ENCODE data around the gene RAB44.

RAB44 gene

GRCh38 chr6:36692220-36692619 is 5.4 kb upstream of the RAB44 start:
- peaks cover 2% of the 10 kb centered on the region; the same call in 1 of the 2 replicates for H3K27me3 ChIP-seq (ENCODE audit: insufficient read depth, low read length)
- no peak overlapping the region for H3K9ac ChIP-seq (ENCODE audit: low read length)
- H3F3A ChIP-seq (ENCODE audit: insufficient read depth, low read length): no peaks in the 10 kb centered on the region
- TF ChIP-seq CTCF (IDR thresholded peaks at IDR 0.05; ENCODE audit: low read length): no peak
- TF ChIP-seq EZH2 (IDR thresholded peaks at IDR 0.05; ENCODE audit: borderline replicate concordance, low read length): no peak
- H3K4me1 ChIP-seq (ENCODE audit: insufficient read depth, low read length, severe bottlenecking): peaks cover 16% of the 10 kb centered on the region
- H3K9me3 ChIP-seq (ENCODE audit: low read length): 0 out of 2 replicates have a peak, but pooled peaks cover 3% of the 10 kb centered on the region
- H3K9me2 ChIP-seq (ENCODE audit: low read depth, low read length): no peaks in the 10 kb centered on the region
- H3K4me2 ChIP-seq (ENCODE audit: low read length): no peak overlapping the region
- no peaks in the 10 kb centered on the region for H4K20me1 ChIP-seq (ENCODE audit: insufficient read depth, low read length)
- no peak overlapping the region for H3K4me3 ChIP-seq (ENCODE audit: low read depth, low read length, poor library complexity, severe bottlenecking)
- no peaks in the 10 kb centered on the region; the same call in 1 of the 2 replicates for H3K36me3 ChIP-seq (ENCODE audit: insufficient read depth, low read length)
- no peaks in the 10 kb centered on the region for H3K79me2 ChIP-seq (ENCODE audit: insufficient read depth, low read length)
- no peak overlapping the region for H2AFZ ChIP-seq (ENCODE audit: low read length)
- no peak overlapping the region for H3K27ac ChIP-seq (ENCODE audit: low read depth, low read length, poor library complexity, severe bottlenecking)

DNA sequence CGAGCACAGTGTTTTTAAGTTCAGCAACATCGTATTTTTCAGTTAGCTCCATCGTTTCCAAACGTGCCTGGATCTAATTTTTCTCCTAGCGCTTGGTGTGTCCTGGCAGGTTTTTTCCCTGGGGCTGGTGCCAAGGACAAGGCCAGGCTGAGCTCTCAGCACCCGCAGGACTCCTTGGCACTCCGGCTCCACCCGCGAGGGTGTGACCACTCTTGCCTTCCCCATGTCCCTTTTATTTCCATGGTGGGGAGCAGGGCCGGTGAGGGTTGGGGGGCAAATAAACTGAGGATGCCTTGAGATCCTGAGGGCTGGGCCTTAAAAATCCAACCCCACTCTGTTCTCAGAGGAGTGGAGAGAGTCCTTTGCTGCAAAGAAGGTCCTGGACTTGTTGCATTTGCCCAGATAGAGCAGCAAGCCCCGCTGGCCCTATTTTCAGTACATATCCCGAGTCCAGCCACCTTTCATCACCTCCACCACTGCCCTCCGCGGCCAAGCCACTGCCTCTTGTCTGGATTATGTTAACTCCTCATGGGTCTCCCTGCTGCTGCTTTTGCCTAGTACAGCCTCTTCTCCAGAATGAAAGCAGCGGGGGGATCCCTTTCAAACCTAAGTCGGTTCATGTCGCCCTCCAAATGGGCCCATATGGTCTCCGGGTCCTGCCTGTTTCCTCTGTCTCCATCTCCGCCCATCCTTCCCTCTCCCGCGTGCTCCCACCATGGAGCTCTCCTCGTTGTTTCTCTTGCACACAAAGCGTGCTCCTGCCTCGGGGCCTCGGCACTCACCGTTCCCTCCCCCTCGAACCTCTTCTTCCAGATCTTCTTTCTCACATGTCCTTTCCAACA is 4.5 kb upstream of the RAB44 start:
- TF ChIP-seq EZH2 (IDR thresholded peaks at IDR 0.05; ENCODE audit: borderline replicate concordance, low read length): no peak
- no peak for TF ChIP-seq CTCF (IDR thresholded peaks at IDR 0.05; ENCODE audit: low read length)
- no peaks in the 10 kb centered on the region for H3K9me2 ChIP-seq (ENCODE audit: low read depth, low read length)
- peaks cover 7% of the 10 kb centered on the region; the same call in 1 of the 2 replicates for H3K27me3 ChIP-seq (ENCODE audit: insufficient read depth, low read length)
- no peaks in the 10 kb centered on the region for H4K20me1 ChIP-seq (ENCODE audit: insufficient read depth, low read length)
- H3K4me3 ChIP-seq (ENCODE audit: low read depth, low read length, poor library complexity, severe bottlenecking): no peak overlapping the region
- no peaks in the 10 kb centered on the region for H3F3A ChIP-seq (ENCODE audit: insufficient read depth, low read length)
- no peak overlapping the region for H3K27ac ChIP-seq (ENCODE audit: low read depth, low read length, poor library complexity, severe bottlenecking)
- no peak overlapping the region for H3K9ac ChIP-seq (ENCODE audit: low read length)
- no peaks in the 10 kb centered on the region for H3K79me2 ChIP-seq (ENCODE audit: insufficient read depth, low read length)
- H2AFZ ChIP-seq (ENCODE audit: low read length): no peak overlapping the region
- no peaks in the 10 kb centered on the region; the same call in 1 of the 2 replicates for H3K36me3 ChIP-seq (ENCODE audit: insufficient read depth, low read length)
- H3K4me1 ChIP-seq (ENCODE audit: insufficient read depth, low read length, severe bottlenecking): peaks cover 16% of the 10 kb centered on the region
- H3K4me2 ChIP-seq (ENCODE audit: low read length): no peak overlapping the region
- 0 out of 2 replicates have a peak, but pooled peaks cover 6% of the 10 kb centered on the region for H3K9me3 ChIP-seq (ENCODE audit: low read length)

GRCh38 chr6:36694616-36695015 is 3.0 kb upstream of the RAB44 start:
- no peaks in the 10 kb centered on the region for H3F3A ChIP-seq (ENCODE audit: insufficient read depth, low read length)
- H3K79me2 ChIP-seq (ENCODE audit: insufficient read depth, low read length): no peaks in the 10 kb centered on the region
- H3K36me3 ChIP-seq (ENCODE audit: insufficient read depth, low read length): no peaks in the 10 kb centered on the region; the same call in 1 of the 2 replicates
- TF ChIP-seq CTCF (IDR thresholded peaks at IDR 0.05; ENCODE audit: low read length) (no peak), EZH2 (IDR thresholded peaks at IDR 0.05; ENCODE audit: borderline replicate concordance, low read length) (no peak)
- H3K27me3 ChIP-seq (ENCODE audit: insufficient read depth, low read length): peaks cover 7% of the 10 kb centered on the region; the same call in 1 of the 2 replicates
- no peak overlapping the region for H3K4me3 ChIP-seq (ENCODE audit: low read depth, low read length, poor library complexity, severe bottlenecking)
- no peak overlapping the region for H3K4me2 ChIP-seq (ENCODE audit: low read length)
- peaks cover 16% of the 10 kb centered on the region for H3K4me1 ChIP-seq (ENCODE audit: insufficient read depth, low read length, severe bottlenecking)
- no peak overlapping the region for H3K9ac ChIP-seq (ENCODE audit: low read length)
- no peaks in the 10 kb centered on the region for H3K9me2 ChIP-seq (ENCODE audit: low read depth, low read length)
- H3K9me3 ChIP-seq (ENCODE audit: low read length): 0 out of 2 replicates have a peak, but pooled peaks cover 6% of the 10 kb centered on the region
- H4K20me1 ChIP-seq (ENCODE audit: insufficient read depth, low read length): no peaks in the 10 kb centered on the region
- H3K27ac ChIP-seq (ENCODE audit: low read depth, low read length, poor library complexity, severe bottlenecking): no peak overlapping the region
- no peak overlapping the region for H2AFZ ChIP-seq (ENCODE audit: low read length)

All from OCI-LY1 (cell line).